MCF 10A (cell line): ENCODE data around the gene PCTP. TPM values are rescaled to one million over a fixed set of nuclear protein-coding genes. Genes with fewer than 3 reads are reported as not detected.

Experiments used
- BruUV-seq: library from RNA; stranded (reverse); fragments of 400-500 nt; replicated peaks from 2 replicates; lab custom pipeline; 2021; lab: Mats Ljungman, UMichigan
- CTCF ChIA-PET: fragments of 300-600 bp; sonication (Branson Sonifier 250); formaldehyde crosslinking; extraction: SDS; loops from one replicate; lab custom pipeline; 2021; ENCODE audit warnings: antibody characterized with exemption, inconsistent platforms; lab: Yijun Ruan, JAX
- POLR2A ChIA-PET: fragments of 300-600, 350-650 bp; sonication (Branson Sonifier 250); formaldehyde crosslinking; extraction: SDS; loops from one replicate; lab custom pipeline; 2020; ENCODE audit warnings: antibody characterized with exemption, inconsistent platforms; lab: Yijun Ruan, JAX
- DNase-seq: peaks from one replicate; pipeline ENCODE4 v3.0.0-alpha.2; 2018; ENCODE audit not compliant: unreplicated experiment
- H3K27ac Mint-ChIP-seq: one replicate; pipeline ENCODE4 v1.8.0; 2022; ENCODE audit warnings: mild to moderate bottlenecking, low read depth, mixed read lengths; ENCODE audit not compliant: unreplicated experiment
- H3K27me3 Mint-ChIP-seq: one replicate; pipeline ENCODE4 v1.8.0; 2022; ENCODE audit warnings: mixed read lengths; ENCODE audit not compliant: insufficient read depth, unreplicated experiment
- H3K36me3 Mint-ChIP-seq: one replicate; pipeline ENCODE4 v1.8.0; 2022; ENCODE audit warnings: mild to moderate bottlenecking, moderate library complexity, mixed read lengths; ENCODE audit not compliant: insufficient read depth, unreplicated experiment
- H3K4me1 Mint-ChIP-seq: one replicate; pipeline ENCODE4 v1.8.0; 2022; ENCODE audit warnings: mixed read lengths; ENCODE audit not compliant: insufficient read depth, unreplicated experiment
- H3K4me3 Mint-ChIP-seq: one replicate; pipeline ENCODE4 v1.8.0; 2022; ENCODE audit warnings: mild to moderate bottlenecking, moderate library complexity, mixed read lengths; ENCODE audit not compliant: unreplicated experiment
- H3K9me3 Mint-ChIP-seq: one replicate; pipeline ENCODE4 v1.8.0; 2022; ENCODE audit warnings: mixed read lengths; ENCODE audit not compliant: unreplicated experiment
- intact Hi-C: fragments of 100-400 bp; cut with micrococcal nuclease; formaldehyde crosslinking; loops from 2 replicates; pipeline ENCODE4 v1.14.1; 2022
- total RNA-seq: library from RNA; stranded (reverse); gene quantifications from 2 replicates; pipeline ENCODE4 v1.2.3, GENCODE V29; 2022
- TF ChIP-seq, protein P1 (sequence below): fragments of 200-600 bp; IDR thresholded peaks from one replicate; pipeline ENCODE4 v1.8.0; 2022; ENCODE audit warnings: antibody characterized with exemption, mild to moderate bottlenecking; ENCODE audit not compliant: unreplicated experiment

The PCTP gene
- total RNA-seq, 1 experiment from 2014 or later = 10.2 TPM

DNA sequence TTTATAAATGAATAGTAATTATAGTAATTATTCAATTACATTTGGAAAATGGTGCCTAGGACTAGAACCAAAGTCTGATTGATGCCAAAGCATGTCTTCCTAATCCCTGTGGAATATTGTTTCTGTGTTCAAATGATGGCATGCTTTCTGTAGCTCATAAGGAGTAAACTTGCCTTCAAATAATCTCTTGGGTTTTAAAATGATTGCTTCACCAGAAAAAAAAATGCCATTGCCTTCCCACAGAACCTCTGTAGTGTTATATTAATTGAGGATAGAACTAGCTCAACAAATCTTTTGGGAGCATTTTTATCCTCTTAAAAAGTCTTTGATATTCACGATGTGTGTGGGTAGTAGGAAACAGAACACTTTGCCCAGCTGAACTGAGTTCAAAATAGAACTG lies 20.5 kb upstream of the PCTP start:
- peak overlapping the region; percentile 17 for H3K4me3 Mint-ChIP-seq
- intact Hi-C loops = no loop called here
- peaks cover 80% of the 10 kb centered on the region for H3K4me1 Mint-ChIP-seq
- peak overlapping the region; percentile 55 for H3K27ac Mint-ChIP-seq
- no peak for DNase-seq
- CTCF ChIA-PET = interaction anchor here (0.8 to 1.4 kb wide), 3 partner anchors 9 to 589 kb away, joined by 3 to 7 read pairs (median 3); no protein-coding TSS in a partner anchor
- TF ChIP-seq, protein P1, sequence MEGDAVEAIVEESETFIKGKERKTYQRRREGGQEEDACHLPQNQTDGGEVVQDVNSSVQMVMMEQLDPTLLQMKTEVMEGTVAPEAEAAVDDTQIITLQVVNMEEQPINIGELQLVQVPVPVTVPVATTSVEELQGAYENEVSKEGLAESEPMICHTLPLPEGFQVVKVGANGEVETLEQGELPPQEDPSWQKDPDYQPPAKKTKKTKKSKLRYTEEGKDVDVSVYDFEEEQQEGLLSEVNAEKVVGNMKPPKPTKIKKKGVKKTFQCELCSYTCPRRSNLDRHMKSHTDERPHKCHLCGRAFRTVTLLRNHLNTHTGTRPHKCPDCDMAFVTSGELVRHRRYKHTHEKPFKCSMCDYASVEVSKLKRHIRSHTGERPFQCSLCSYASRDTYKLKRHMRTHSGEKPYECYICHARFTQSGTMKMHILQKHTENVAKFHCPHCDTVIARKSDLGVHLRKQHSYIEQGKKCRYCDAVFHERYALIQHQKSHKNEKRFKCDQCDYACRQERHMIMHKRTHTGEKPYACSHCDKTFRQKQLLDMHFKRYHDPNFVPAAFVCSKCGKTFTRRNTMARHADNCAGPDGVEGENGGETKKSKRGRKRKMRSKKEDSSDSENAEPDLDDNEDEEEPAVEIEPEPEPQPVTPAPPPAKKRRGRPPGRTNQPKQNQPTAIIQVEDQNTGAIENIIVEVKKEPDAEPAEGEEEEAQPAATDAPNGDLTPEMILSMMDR = no peak
- POLR2A ChIA-PET = interaction anchor here (0.6 to 0.9 kb wide), 2 partner anchors 12 to 20 kb away, joined by 3 to 4 read pairs; partner anchors contain the start of gene PCTP
- H3K9me3 Mint-ChIP-seq = no peaks in the 10 kb centered on the region
- no TSS peak for BruUV-seq
- no peaks in the 10 kb centered on the region for H3K27me3 Mint-ChIP-seq
- peaks cover 5% of the 10 kb centered on the region for H3K36me3 Mint-ChIP-seq

DNA sequence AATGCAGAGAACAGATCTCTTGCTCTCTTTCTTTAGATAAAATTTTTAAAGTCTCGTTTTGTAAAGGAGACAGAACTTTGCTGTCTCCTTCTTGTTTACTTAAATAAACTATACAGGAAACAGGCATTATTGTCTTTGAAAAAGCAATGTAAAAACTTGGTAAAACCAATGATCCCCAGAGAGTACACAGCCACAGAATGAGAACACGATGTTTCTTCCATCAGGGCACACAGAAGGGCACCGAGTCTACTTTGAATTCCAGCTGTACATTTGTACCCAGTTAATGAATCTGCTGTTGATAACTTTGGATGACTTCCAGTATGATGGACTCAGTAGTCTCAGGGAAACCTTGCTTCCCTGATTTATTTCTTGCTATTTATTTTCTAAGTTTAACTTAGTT lies 20.0 kb upstream of the PCTP start:
- TF ChIP-seq, protein P1 = no peak
- H3K36me3 Mint-ChIP-seq = peaks cover 5% of the 10 kb centered on the region
- DNase-seq = no peak
- H3K9me3 Mint-ChIP-seq = no peaks in the 10 kb centered on the region
- H3K4me3 Mint-ChIP-seq = peak overlapping the region; percentile 17
- peak overlapping the region; percentile 55 for H3K27ac Mint-ChIP-seq
- BruUV-seq = no TSS peak
- CTCF ChIA-PET = interaction anchor here (0.5 to 1.5 kb wide), 5 partner anchors 9 to 1226 kb away, joined by 3 to 7 read pairs (median 3); no protein-coding TSS in a partner anchor
- H3K27me3 Mint-ChIP-seq = no peaks in the 10 kb centered on the region
- intact Hi-C loops = no loop called here
- H3K4me1 Mint-ChIP-seq = peaks cover 75% of the 10 kb centered on the region
- POLR2A ChIA-PET = interaction anchor here (0.9 kb wide), 1 partner anchor 20 kb away, joined by 4 read pairs; the partner anchor contains the start of gene PCTP

DNA sequence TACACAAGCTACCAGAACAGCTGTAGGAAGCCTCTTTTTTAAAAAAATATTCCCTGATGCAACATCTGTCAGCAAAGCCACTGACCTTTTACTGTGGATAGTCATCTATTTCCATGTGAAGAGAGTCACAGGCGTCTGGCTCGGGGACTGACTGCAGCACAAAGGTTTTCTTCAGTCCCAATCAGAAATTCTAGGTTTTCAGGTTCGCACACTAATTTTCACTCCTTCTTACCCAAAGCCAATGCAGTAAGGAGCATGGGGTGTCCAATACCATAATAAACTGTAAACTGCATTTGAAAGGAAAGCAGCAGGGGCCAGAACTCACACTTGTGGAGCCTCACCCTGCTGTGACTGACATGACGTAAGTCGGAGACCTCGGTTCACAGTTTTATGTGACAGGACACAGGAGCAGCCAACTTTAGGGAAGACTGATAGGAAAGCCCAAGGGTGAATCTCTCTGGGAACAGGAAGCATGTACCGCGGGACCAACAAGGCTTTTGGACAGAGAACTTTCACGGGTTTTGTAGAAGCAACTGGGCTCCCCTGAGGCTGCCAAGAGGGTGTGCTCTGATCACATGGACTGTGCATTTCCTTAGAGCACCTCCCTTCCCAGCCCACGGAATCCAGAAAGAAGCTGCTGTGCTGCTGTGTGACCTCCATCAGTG lies 19.1 kb upstream of the PCTP start:
- Mint-ChIP-seq H3K27ac (peak overlapping the region; percentile 55), H3K4me1 (peaks cover 66% of the 10 kb centered on the region), H3K27me3 (no peaks in the 10 kb centered on the region), H3K9me3 (no peaks in the 10 kb centered on the region), H3K36me3 (peaks cover 5% of the 10 kb centered on the region), H3K4me3 (peak overlapping the region; percentile 17)
- intact Hi-C loops = no loop called here
- TF ChIP-seq, protein P1 = no peak
- DNase-seq = no peak
- BruUV-seq = no TSS peak
- ChIA-PET CTCF (interaction anchor here (0.5 to 5.1 kb wide), 5 partner anchors 9 to 1226 kb away, joined by 3 to 46 read pairs (median 3); partner anchors contain the start of gene TMEM100), POLR2A (no interaction called here)

DNA sequence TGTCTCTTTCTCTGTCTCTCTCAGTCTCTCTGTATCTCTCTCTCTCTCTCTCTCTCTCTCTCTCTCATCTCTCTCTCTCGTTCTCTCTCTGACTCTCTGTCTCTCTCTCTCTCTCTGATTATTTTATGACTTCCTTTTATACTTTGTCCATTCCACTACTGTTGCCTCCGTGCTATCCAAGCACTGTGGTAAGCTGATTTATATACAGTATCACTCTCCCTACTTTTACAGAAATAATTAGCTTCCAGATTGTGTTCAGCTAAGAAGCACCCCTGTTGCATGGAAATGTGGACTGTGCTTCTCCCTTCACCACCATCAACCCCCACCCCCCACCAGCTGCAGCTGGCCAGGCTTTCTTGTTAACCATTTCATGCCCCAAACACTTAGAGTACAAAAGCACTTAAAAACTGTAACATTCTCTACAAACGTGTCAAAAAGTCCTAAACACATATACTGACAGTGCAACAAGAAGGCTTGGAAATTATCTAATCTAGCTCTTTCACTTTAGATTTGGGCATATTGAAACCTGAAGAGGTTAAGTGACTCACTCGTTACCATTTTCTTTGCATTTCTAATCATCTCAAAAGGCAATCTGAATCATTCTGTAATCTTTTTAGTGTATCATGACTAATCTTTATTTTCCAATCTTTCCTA lies 16.6 kb upstream of the PCTP start:
- H3K27ac Mint-ChIP-seq = no peak overlapping the region
- H3K4me1 Mint-ChIP-seq = peaks cover 41% of the 10 kb centered on the region
- H3K9me3 Mint-ChIP-seq = no peaks in the 10 kb centered on the region
- TF ChIP-seq, protein P1 = no peak
- no peaks in the 10 kb centered on the region for H3K27me3 Mint-ChIP-seq
- intact Hi-C loops = no loop called here
- no peak overlapping the region for H3K4me3 Mint-ChIP-seq
- peaks cover 5% of the 10 kb centered on the region for H3K36me3 Mint-ChIP-seq
- no TSS peak for BruUV-seq
- DNase-seq = no peak
- POLR2A ChIA-PET = interaction anchor here (0.6 to 3.1 kb wide), 7 partner anchors 8 to 582 kb away, joined by 3 to 18 read pairs (median 3); partner anchors contain the start of gene PCTP
- CTCF ChIA-PET = interaction anchor here (0.6 to 5.1 kb wide), 15 partner anchors 7 to 220 kb away, joined by 3 to 46 read pairs (median 8); partner anchors contain the start of genes PCTP and TMEM100
